ENCODE measurements around the gene MSX1. TPM values are rescaled to one million over a fixed set of nuclear protein-coding genes. Genes with fewer than 3 reads are reported as not detected.
A peak's percentile ranks its signal among the peaks of the same experiment; 100 is the strongest.

Gene MSX1
- total RNA-seq, 1 donor from 2014 or later, result 15.1 TPM

GRCh38 chr4:4840351-4840750 lies 19.1 kb upstream of the MSX1 start:
- DNase-seq (ENCODE audit: low read depth), result no peak

GRCh38 chr4:4841156-4841555 lies 18.3 kb upstream of the MSX1 start:
- DNase-seq (ENCODE audit: low read depth), result no peak

GRCh38 chr4:4842476-4843441 lies 16.7 kb upstream of the MSX1 start:
- no peak for DNase-seq (ENCODE audit: low read depth)

GRCh38 chr4:4843635-4844291 lies 15.7 kb upstream of the MSX1 start:
- no peak for DNase-seq (ENCODE audit: low read depth)

- no peak for DNase-seq (ENCODE audit: low read depth)
Observed at GRCh38 chr4:4845027-4845426, 14.4 kb upstream of the MSX1 start.

GRCh38 chr4:4847011-4847410 lies 12.5 kb upstream of the MSX1 start:
- DNase-seq (ENCODE audit: low read depth), result no peak

GRCh38 chr4:4848540-4848939 lies 10.9 kb upstream of the MSX1 start:
- no peak for DNase-seq (ENCODE audit: low read depth)

- no peak for DNase-seq (ENCODE audit: low read depth)
Observed at GRCh38 chr4:4849106-4849505, 10.4 kb upstream of the MSX1 start.

- DNase-seq (ENCODE audit: low read depth), result no peak
Observed at GRCh38 chr4:4849524-4850193, 9.8 kb upstream of the MSX1 start.

GRCh38 chr4:4851081-4851480 lies 8.4 kb upstream of the MSX1 start:
- no peak for DNase-seq (ENCODE audit: low read depth)

- no peak for DNase-seq (ENCODE audit: low read depth)
Observed at GRCh38 chr4:4851906-4852305, 7.6 kb upstream of the MSX1 start.

- DNase-seq (ENCODE audit: low read depth), result peak; percentile 29
Observed at GRCh38 chr4:4852591-4853362, 6.7 kb upstream of the MSX1 start.

- no peak for DNase-seq (ENCODE audit: low read depth)
Observed at GRCh38 chr4:4853371-4853823, 6.1 kb upstream of the MSX1 start.

GRCh38 chr4:4853921-4854648 lies 5.4 kb upstream of the MSX1 start:
- DNase-seq (ENCODE audit: low read depth), result no peak

- DNase-seq (ENCODE audit: low read depth), result no peak
Observed at GRCh38 chr4:4854649-4855295, 4.7 kb upstream of the MSX1 start.

- no peak for DNase-seq (ENCODE audit: low read depth)
Observed at GRCh38 chr4:4855301-4856070, 4.0 kb upstream of the MSX1 start.

GRCh38 chr4:4856071-4857000 lies 3.1 kb upstream of the MSX1 start:
- DNase-seq (ENCODE audit: low read depth), result peak; percentile 27

All from myocyte (in vitro differentiated cells).